Upper lobe of right lung (tissue), 1 donor: ENCODE measurements around the gene TRPM1. TPM values are rescaled to one million over a fixed set of nuclear protein-coding genes. Genes with fewer than 3 reads are reported as not detected.
"Not testable (repeated sequence)": the region's sequence is repeated elsewhere in the genome, so short reads cannot be mapped to it uniquely, and the experiment has no call there.

Experiments
- ATAC-seq: fragments of 200-7000 bp; cut with Tn5 transposase; one replicate; pipeline ENCODE4 v1.9.1; 2020; ENCODE audit warnings: mild to moderate bottlenecking, moderate library complexity
- DNase-seq: peaks from one replicate; pipeline ENCODE4 v3.0.0-alpha.2; 2020
- H3K27ac ChIP-seq: fragments of 200-600 bp; one replicate; pipeline ENCODE4 v1.8.0; 2022
- H3K27me3 ChIP-seq: fragments of 200-600 bp; one replicate; pipeline ENCODE4 v1.8.0; 2022; ENCODE audit warnings: mild to moderate bottlenecking
- H3K36me3 ChIP-seq: fragments of 200-600 bp; one replicate; pipeline ENCODE4 v1.8.0; 2022
- H3K4me1 ChIP-seq: fragments of 200-600 bp; one replicate; pipeline ENCODE4 v1.8.0; 2022
- H3K4me3 ChIP-seq: fragments of 200-600 bp; one replicate; pipeline ENCODE4 v1.8.0; 2022; ENCODE audit warnings: mild to moderate bottlenecking
- H3K9me3 ChIP-seq: fragments of 200-600 bp; one replicate; pipeline ENCODE4 v1.8.0; 2022
- CTCF ChIP-seq: fragments of 200-600 bp; IDR thresholded peaks from one replicate; pipeline ENCODE4 v1.8.0; 2022; ENCODE audit warnings: antibody characterized with exemption
- intact Hi-C: fragments of 100-400 bp; cut with DNase I; formaldehyde crosslinking; loops from one replicate; pipeline ENCODE4 v1.11.0; 2022
- total RNA-seq: library from RNA; stranded (reverse); fragmentation: NEBNext Ultra II Directional; extraction: Animal tissue kit (Norgen Biotek cat#: 25700); gene quantifications from one replicate; pipeline ENCODE4 v1.2.1, GENCODE V29; 2021
- donor health status: DM: no; HTN: yes; CAD: no; lungs with severe emphysema.

The TRPM1 gene
- total RNA-seq, 1 donor from 2014 or later, result not detected

- H3K36me3 ChIP-seq, result no peaks in the 10 kb centered on the region
- intact Hi-C loops, result no loop called here
- no peak for ATAC-seq
Measured at GRCh38 chr15:31096563-31096962, 5.0 kb downstream of the TRPM1 start.

DNA sequence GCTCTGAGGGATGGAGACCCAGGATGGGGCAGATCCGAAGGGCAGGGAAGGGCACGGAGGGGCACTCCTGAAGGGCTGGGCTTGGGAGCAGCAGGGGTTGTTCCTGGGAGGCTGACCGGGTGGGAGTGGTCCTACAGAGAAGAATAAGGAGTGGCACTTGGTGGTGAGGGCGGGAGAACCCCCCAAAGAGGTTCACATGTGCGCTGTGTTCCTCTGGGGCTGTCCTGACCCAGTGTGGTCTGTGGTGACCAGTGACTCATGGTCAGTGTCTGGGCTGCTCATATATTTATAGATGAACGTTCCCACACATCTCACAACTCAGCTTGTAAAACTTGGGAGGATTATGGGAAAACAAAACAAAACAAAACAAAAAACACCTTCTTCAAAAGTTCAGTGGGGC is 10.0 kb downstream of the TRPM1 start:
- peak; percentile 55 for ATAC-seq
- intact Hi-C loops, result no loop called here

More at GRCh38 chr15:31096563-31096962, 5.0 kb downstream of the TRPM1 start:
- H3K4me3 ChIP-seq, result no peak overlapping the region
- no peak overlapping the region for H3K27ac ChIP-seq
- TF ChIP-seq CTCF, result no peak
- H3K4me1 ChIP-seq, result no peaks in the 10 kb centered on the region
- DNase-seq, result no peak
- H3K27me3 ChIP-seq, result no peaks in the 10 kb centered on the region
- H3K9me3 ChIP-seq, result no peaks in the 10 kb centered on the region

DNA sequence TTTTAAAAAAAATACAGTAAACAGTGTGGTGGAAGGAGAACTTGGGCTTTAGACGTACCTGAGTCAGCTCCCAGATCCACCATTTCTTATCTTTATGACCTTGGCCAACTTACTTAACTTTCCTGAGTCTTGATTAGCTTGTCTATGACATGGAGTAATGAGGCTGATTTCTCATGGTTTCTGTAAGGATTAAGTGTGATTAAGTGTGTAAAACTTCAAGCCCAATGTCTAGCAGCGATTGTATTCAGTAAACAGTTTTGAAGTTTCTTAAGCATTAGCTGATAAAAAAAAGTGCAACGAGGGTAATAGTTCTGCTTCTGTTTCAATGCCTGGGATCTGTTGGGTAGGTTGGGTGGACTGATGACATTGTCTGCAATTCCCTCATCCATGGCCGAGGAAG is 10.8 kb downstream of the TRPM1 start:
- Histone ChIP-seq H3K9me3 (no peaks in the 10 kb centered on the region), H3K27me3 (no peaks in the 10 kb centered on the region), H3K36me3 (no peaks in the 10 kb centered on the region), H3K27ac (no peak overlapping the region), H3K4me3 (no peak overlapping the region), H3K4me1 (no peaks in the 10 kb centered on the region)
- intact Hi-C loops, result no loop called here
- ATAC-seq (no peak), DNase-seq (no peak)
- no peak for TF ChIP-seq CTCF

More for the DNA sequence above, 10.0 kb downstream of the TRPM1 start:
- H3K27me3 ChIP-seq, result no peaks in the 10 kb centered on the region
- no peak for DNase-seq
- TF ChIP-seq CTCF, result no peak
- H3K27ac ChIP-seq, result no peak overlapping the region
- H3K4me3 ChIP-seq, result no peak overlapping the region
- H3K9me3 ChIP-seq, result no peaks in the 10 kb centered on the region
- no peaks in the 10 kb centered on the region for H3K36me3 ChIP-seq
- H3K4me1 ChIP-seq, result no peaks in the 10 kb centered on the region

DNA sequence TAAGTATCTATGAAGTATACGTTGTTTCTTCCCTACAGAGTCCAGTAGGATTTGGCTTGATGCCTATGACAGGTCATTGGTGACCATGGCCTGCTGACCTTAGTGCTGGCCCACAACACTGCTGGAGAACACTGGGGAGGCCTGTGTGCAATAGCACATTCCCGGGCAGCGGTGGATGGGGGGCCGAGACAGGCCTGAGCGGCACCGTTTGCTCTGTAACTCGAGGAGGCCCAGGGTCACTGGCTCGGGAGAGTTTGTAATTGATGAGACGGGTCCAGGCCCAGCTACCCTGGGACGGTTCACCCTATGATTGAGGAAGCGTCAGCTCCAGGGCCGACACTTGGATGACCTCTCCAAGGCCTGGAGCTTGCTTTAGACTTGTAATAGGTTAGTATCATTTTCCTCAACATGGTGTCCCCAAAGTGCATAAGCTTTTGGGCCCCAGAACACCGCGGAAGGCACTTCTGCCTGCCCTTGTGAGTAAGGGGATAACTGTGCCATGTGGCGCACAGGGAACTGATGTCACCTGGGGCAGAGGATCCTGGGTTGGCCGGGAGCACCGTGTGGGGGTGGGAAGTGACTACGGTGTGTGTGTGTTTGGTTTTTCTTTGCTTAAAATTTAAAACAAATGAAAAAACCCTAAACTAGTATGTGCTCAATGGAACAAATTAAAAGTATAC is 12.0 kb downstream of the TRPM1 start:
- DNase-seq (no peak), ATAC-seq (no peak)
- intact Hi-C loops, result no loop called here

DNA sequence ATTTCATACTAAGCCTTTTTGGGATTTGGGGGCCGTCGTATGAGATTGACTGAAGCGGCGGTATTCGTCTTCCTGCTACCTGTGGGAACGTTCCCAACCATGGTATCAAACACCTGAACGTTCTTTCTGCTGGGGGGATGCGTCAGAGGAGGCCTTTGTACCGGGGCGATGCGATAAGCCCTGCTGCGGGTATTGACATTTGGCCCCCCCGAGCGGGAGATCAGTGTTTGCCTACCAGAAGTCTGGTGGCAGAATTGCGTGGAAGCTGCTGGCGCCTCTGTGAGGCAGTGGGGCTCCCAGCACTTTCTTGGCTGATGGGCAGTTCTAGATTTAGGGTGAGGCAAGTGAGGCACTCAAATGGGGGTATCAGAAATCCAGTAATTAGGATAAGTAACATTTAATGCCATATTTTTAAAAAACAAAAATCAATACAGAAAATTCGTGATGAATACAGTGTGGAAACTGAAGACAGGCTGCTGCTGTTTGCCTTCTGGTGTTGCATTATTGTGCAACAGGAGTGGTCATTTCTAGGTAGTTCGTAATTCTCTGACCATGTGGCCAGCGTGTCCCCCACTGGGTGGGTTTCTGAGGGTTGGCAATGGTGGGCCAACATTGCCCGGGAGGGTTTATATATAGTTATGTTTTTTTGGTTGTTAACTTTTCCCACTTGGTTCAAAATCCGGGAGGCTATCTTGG is 12.7 kb downstream of the TRPM1 start:
- Histone ChIP-seq H3K27ac (no peak overlapping the region), H3K4me1 (peaks cover 1% of the 10 kb centered on the region), H3K4me3 (no peak overlapping the region), H3K9me3 (no peaks in the 10 kb centered on the region), H3K27me3 (no peaks in the 10 kb centered on the region), H3K36me3 (no peaks in the 10 kb centered on the region)
- DNase-seq (no peak), ATAC-seq (no peak)
- intact Hi-C loops, result no loop called here
- no peak for TF ChIP-seq CTCF

More for the DNA sequence above, 12.0 kb downstream of the TRPM1 start:
- H3K36me3 ChIP-seq, result no peaks in the 10 kb centered on the region
- H3K27me3 ChIP-seq, result no peaks in the 10 kb centered on the region
- H3K9me3 ChIP-seq, result no peaks in the 10 kb centered on the region
- no peaks in the 10 kb centered on the region for H3K4me1 ChIP-seq
- H3K27ac ChIP-seq, result no peak overlapping the region
- no peak overlapping the region for H3K4me3 ChIP-seq
- TF ChIP-seq CTCF, result no peak

DNA sequence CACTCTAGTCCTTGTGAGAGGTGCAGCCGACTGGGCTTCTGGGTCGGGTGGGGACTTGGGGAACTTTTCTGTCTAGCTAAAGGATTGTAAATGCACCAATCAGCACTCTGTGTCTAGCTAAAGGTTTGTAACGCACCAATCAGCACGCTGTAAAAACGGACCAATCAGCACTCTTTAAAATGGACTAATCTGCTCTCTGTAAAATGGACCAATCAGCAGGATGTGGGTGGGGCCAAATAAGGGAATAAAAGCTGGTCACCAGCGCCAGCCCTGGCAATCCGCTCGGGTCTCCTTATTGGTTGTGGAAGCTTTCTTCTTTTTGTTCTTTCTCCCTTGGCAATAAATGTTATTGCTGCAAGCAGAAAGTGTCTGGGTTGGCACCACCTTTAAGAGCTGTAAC is 13.5 kb downstream of the TRPM1 start:
- intact Hi-C loops, DNase-seq, H3K27ac ChIP-seq, H3K4me3 ChIP-seq, H3K4me1 ChIP-seq, H3K27me3 ChIP-seq, H3K36me3 ChIP-seq, ATAC-seq, H3K9me3 ChIP-seq: not testable (repeated sequence)
